C4-2B (cell line): ENCODE results near the gene DFFA.
A peak's percentile ranks its signal among the peaks of the same experiment; 100 is the strongest.

Source experiments
- H3K27ac ChIP-seq: fragments of 450-650 bp; 2 replicates; pipeline ENCODE4 v1.5.1; 2017
- ZFX ChIP-seq: fragments of 450-650 bp; IDR thresholded peaks from 2 replicates; pipeline ENCODE4 v1.6.1; 2017
- TF ChIP-seq, protein P1 (sequence below): fragments of 450-650 bp; conservative IDR thresholded peaks from 2 replicates; pipeline ENCODE4 v1.5.1; 2017; ENCODE audit warnings: mild to moderate bottlenecking

DFFA gene

DNA sequence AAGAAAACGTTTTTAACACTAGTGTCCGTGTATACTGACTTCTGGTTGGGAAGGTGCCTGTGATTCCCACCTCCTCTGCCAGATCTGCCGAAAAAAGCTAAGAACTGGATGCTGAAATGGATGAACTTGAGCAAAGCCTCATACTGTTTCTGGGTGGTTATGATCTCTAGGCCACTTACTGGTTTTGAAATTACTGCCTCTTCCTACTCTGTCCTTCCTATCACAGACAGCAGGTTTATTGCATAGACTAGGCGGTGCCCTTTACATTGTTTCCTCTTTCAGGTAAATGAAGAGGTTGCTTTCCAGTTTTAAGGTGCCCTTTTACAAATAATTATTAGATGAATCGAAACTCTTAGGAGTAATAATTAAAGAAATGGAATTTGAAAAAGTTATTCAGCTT, 29.9 kb upstream of the DFFA start:
- no peak for TF ChIP-seq ZFX
- TF ChIP-seq, protein P1, sequence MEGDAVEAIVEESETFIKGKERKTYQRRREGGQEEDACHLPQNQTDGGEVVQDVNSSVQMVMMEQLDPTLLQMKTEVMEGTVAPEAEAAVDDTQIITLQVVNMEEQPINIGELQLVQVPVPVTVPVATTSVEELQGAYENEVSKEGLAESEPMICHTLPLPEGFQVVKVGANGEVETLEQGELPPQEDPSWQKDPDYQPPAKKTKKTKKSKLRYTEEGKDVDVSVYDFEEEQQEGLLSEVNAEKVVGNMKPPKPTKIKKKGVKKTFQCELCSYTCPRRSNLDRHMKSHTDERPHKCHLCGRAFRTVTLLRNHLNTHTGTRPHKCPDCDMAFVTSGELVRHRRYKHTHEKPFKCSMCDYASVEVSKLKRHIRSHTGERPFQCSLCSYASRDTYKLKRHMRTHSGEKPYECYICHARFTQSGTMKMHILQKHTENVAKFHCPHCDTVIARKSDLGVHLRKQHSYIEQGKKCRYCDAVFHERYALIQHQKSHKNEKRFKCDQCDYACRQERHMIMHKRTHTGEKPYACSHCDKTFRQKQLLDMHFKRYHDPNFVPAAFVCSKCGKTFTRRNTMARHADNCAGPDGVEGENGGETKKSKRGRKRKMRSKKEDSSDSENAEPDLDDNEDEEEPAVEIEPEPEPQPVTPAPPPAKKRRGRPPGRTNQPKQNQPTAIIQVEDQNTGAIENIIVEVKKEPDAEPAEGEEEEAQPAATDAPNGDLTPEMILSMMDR: no peak
- H3K27ac ChIP-seq: no peak overlapping the region

DNA sequence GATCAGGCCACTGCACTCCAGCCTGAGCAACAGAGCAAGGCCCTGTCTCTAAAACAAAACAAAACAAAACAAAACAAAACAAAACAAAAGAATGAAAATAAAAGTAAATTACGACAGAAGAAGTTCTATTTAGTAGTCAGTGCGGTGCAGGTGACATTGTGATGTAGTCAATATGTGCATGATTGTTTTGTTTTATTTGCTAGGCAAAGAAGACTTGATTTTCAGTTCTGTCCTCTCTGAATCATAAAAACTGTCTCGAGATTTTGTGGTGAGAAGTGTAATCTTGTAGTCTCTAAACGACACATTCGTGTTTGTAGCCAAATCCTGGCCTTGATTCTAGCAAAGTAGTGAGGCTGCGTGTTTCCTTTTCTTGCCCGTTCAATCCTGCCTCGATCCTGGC, 25.9 kb upstream of the DFFA start:
- TF ChIP-seq ZFX: no peak
- TF ChIP-seq, protein P1: no peak
- H3K27ac ChIP-seq: no peak overlapping the region

- H3K27ac ChIP-seq: no peak overlapping the region
Measured at GRCh38 chr1:10497109-10497508, 24.8 kb upstream of the DFFA start.

DNA sequence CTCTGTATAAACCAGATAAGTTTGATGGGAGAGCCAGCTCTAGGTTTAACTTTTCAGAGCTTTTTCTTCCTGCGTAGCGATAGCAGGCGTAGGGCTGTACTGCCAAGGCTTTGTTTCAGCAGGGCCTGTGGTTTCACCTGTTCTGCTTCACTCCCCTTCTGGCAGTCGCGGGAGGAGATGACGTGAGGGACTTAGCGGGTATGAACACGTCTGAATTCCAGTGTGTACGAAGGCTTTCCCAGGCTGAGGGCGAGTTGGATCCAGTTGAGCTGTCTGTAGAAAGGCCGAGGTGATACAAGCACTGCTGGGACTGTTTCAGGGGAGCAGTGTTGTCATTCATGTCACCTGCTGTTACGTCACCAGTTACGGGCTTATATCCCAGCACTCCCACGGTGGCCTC, 23.6 kb upstream of the DFFA start:
- no peak for TF ChIP-seq ZFX
- no peak overlapping the region for H3K27ac ChIP-seq

More at GRCh38 chr1:10497109-10497508, 24.8 kb upstream of the DFFA start:
- TF ChIP-seq ZFX: no peak
- TF ChIP-seq, protein P1: no peak

DNA sequence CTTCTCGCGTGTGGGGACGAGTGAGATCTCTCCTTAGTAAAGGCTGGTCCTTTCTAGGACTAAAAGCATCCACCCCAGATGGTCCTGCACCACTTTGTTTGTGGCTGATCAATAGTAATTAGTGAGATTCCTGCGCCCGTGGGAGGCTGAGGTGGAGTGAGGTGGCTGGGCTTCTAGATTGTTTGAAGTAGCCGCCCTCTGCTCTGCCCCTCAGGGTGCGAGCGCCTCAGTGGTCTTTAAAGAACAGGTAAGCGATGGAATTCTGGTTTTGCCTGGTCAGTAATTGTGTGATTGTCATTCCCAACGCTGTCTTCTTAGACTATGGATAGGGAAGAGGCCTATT, 23.1 kb upstream of the DFFA start:
- H3K27ac ChIP-seq: peak overlapping the region; percentile 25; the same call in 1 of the 2 replicates
- no peak for TF ChIP-seq ZFX
- TF ChIP-seq, protein P1: no peak

DNA sequence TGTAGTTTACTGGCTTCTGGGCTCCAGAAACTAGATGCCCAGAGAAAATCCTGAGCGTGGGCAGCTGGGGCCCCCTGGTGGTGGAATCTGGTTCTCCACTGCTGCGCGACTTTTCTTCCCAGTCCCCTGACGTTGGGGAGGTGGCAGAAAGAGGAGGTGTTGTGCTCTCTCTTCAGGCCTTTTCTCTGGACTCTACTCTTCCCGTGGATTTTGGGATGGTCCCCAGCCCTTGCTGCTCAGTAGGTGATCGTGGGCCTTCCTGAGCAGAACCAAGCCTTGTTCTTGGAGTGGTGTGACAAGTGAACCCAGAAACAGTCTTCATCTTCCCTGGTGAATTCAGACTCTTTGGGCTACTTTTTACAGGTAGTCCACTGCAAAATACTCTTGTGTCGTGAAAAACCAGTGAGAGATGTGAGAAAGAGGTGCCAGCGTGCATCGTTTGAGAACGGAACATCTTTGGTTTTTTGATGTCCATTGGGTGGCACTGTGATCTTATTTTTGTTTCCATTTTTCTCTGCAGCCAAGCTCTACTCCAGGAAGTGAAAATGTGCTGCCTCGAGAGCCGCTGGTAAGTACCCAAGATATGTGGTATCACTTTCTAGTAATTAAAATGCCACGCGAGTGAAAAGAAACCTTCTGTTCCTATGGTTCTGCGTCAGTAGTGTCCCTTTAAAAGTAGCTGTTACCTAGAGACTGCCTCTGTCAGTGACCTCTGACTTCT, 22.6 kb upstream of the DFFA start:
- peak overlapping the region; percentile 25 for H3K27ac ChIP-seq
- no peak for TF ChIP-seq ZFX
- TF ChIP-seq, protein P1: peak; percentile 99

GRCh38 chr1:10494418-10494753, 22.1 kb upstream of the DFFA start:
- no peak overlapping the region; the same call in 1 of the 2 replicates for H3K27ac ChIP-seq
- TF ChIP-seq, protein P1: no peak
- no peak for TF ChIP-seq ZFX
